Measurements from ENCODE around the gene DARS1.

DARS1 gene

DNA sequence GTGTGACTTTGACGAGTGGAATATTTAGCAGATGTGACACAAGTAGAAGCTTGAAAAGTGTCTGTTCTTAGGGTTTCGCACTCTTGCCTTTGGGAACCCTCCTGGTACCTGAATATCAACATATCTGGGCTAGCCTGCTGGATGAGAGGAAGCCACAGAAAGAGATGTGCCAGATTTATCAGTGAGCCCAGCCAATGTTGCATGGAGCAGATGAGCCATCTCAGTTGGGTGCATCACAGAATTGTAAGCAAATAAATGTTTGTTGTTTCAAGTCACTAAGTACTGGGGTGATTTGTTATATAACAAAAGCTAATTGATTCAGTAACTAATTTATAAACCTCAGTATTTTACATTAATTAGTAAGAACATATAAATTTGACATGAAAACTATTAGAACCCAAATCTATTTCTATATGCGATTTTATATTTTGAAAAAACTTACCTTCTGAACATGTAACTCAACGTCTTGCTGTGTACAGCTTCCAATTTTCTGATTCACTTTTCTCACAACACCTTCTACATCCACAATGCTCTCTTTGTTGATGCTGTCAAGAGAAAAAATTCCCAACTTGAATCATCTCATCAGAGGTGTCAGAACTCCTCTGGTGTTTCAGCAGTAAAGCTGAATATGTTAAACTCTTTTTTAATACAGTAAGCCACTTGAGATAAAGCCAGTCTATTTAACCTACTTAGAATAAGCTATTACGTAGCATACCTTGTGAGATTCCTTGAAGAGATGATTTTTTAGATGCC, 42.3 kb downstream of the DARS1 start:
- H3K4me3 ChIP-seq (ENCODE audit: low read depth in 1 of 2, low read length in 2 of 2): no peak overlapping the region
- H3K27me3 ChIP-seq (ENCODE audit: low read depth, low read length): no peaks in the 10 kb centered on the region
- H3K27ac ChIP-seq (ENCODE audit: low read length): no peak overlapping the region
- no peaks in the 10 kb centered on the region for H3K9me3 ChIP-seq (ENCODE audit: control insufficient read depth in 1 of 2, low read length in 2 of 2)
- no peaks in the 10 kb centered on the region for H3K4me1 ChIP-seq (ENCODE audit: control insufficient read depth in 1 of 2, insufficient read depth in 2 of 2, low read length in 2 of 2)
- peaks cover 5 to 6% of the 10 kb centered on the region in 2 donors for H3K36me3 ChIP-seq (ENCODE audit: control insufficient read depth in 1 of 2, insufficient read depth in 2 of 2, low read length in 2 of 2)

DNA sequence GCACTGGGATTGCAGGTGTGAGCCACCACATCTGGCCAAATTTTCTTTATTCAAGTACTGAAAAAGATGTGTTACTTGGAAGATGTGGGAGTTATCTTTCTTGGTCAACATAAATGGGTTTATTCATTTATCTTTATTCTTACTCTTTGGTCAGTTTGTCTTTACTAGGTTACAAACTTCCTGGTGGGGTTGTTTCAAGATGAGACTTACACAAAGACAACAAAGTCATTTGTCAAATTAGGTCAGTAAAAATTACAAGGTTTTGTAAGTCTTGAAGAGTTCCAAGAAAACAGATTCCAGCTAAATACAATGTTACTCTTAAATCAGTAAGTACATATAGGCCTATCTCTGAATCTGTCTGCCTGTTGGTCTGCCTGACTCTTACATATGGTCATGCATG, 48.9 kb downstream of the DARS1 start:
- H3K9me3 ChIP-seq (ENCODE audit: control insufficient read depth in 1 of 2, low read length in 2 of 2): no peaks in the 10 kb centered on the region
- no peaks in the 10 kb centered on the region for H3K27me3 ChIP-seq (ENCODE audit: low read depth, low read length)
- H3K36me3 ChIP-seq (ENCODE audit: control insufficient read depth in 1 of 2, insufficient read depth in 2 of 2, low read length in 2 of 2): peaks cover 3 to 9% of the 10 kb centered on the region in 2 donors

GRCh38 chr2:135935914-135936313, 49.5 kb downstream of the DARS1 start:
- Histone ChIP-seq H3K4me3 (ENCODE audit: low read depth in 1 of 2, low read length in 2 of 2) (no peak overlapping the region), H3K27me3 (ENCODE audit: low read depth, low read length) (no peaks in the 10 kb centered on the region), H3K9me3 (ENCODE audit: control insufficient read depth in 1 of 2, low read length in 2 of 2) (no peaks in the 10 kb centered on the region), H3K4me1 (ENCODE audit: control insufficient read depth in 1 of 2, insufficient read depth in 2 of 2, low read length in 2 of 2) (no peaks in the 10 kb centered on the region), H3K27ac (ENCODE audit: low read length) (no peak overlapping the region), H3K36me3 (ENCODE audit: control insufficient read depth in 1 of 2, insufficient read depth in 2 of 2, low read length in 2 of 2) (peaks cover 6 to 12% of the 10 kb centered on the region in 2 donors)

More for the DNA sequence above, 48.9 kb downstream of the DARS1 start:
- no peak overlapping the region for H3K4me3 ChIP-seq (ENCODE audit: low read depth in 1 of 2, low read length in 2 of 2)
- H3K27ac ChIP-seq (ENCODE audit: low read length): no peak overlapping the region
- no peaks in the 10 kb centered on the region for H3K4me1 ChIP-seq (ENCODE audit: control insufficient read depth in 1 of 2, insufficient read depth in 2 of 2, low read length in 2 of 2)

DNA sequence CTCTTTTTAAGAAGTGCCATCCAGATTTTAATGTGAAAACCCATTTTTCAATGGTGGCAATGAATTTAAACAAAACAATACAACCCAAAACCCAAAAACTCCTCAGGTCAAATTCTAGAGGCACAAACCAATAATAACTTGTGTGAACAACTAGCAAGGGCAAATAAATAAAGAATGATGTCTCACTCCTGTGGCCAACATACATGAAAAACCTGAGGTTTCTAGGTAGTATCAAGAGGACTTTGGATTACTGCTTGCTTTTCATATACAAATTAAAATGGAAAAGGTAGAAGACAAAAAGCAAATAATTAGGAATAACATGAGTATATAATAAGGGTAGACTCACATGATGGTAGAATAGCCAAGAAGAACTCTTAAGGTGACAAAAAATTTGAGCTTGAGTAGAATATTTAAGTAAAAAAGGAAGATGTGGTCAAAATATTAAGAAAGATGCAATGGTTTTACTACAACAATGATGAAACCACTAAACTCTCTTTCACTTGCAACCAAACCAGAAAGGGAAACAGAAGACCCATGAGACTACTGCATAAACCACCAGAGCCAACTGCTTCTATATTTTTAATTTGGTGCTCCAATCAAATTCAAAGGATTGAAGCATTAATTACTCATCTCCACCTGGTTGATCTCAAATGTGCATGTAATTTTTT, 53.5 kb downstream of the DARS1 start:
- Histone ChIP-seq H3K27me3 (ENCODE audit: low read depth, low read length) (no peaks in the 10 kb centered on the region), H3K4me1 (ENCODE audit: control insufficient read depth in 1 of 2, insufficient read depth in 2 of 2, low read length in 2 of 2) (no peaks in the 10 kb centered on the region), H3K27ac (ENCODE audit: low read length) (no peak overlapping the region), H3K4me3 (ENCODE audit: low read depth in 1 of 2, low read length in 2 of 2) (no peak overlapping the region), H3K9me3 (ENCODE audit: control insufficient read depth in 1 of 2, low read length in 2 of 2) (no peaks in the 10 kb centered on the region), H3K36me3 (ENCODE audit: control insufficient read depth in 1 of 2, insufficient read depth in 2 of 2, low read length in 2 of 2) (peaks cover 14 to 34% of the 10 kb centered on the region in 2 donors)

DNA sequence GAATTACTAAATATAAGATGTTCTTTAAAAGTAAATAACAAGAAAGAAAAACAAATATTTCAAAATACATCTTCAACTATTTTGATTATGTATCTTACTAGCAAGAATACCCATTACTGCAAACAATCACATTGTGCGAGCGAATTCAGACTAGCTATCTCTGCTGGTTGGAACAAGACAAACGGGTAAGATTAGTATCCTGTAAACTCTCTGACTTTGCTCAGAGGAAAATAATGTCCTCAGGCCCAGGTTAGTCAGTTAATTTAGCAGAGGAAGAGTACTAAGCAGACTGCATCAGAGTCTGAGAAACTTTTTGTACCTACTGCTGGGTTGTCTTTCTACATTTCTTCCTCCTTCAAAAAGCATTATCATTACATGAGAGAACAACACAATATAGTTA, 58.8 kb downstream of the DARS1 start:
- Histone ChIP-seq H3K4me3 (ENCODE audit: low read depth in 1 of 2, low read length in 2 of 2) (no peak overlapping the region), H3K9me3 (ENCODE audit: control insufficient read depth in 1 of 2, low read length in 2 of 2) (no peaks in the 10 kb centered on the region), H3K36me3 (ENCODE audit: control insufficient read depth in 1 of 2, insufficient read depth in 2 of 2, low read length in 2 of 2) (peaks cover 18 to 35% of the 10 kb centered on the region in 2 donors), H3K27ac (ENCODE audit: low read length) (no peak overlapping the region), H3K27me3 (ENCODE audit: low read depth, low read length) (no peaks in the 10 kb centered on the region), H3K4me1 (ENCODE audit: control insufficient read depth in 1 of 2, insufficient read depth in 2 of 2, low read length in 2 of 2) (no peaks in the 10 kb centered on the region)

DNA sequence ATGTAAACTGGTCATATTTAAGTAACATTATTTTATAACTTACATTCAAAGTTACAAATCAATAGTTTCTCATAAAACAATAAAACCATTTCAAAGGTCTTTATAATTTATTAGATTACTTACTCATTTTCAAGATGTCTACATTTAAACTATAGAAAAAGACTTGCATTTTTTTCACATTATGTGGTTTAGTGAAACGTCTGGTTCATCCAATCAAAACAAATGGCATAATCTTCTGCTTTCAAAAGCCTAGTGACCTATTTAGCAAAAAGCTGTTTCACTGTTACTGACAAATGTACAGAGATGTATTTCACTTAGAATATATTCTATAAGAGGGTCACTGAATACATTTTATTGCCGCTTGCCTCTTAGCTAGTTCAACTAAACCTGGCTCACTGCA, 59.9 kb downstream of the DARS1 start:
- H3K9me3 ChIP-seq (ENCODE audit: control insufficient read depth in 1 of 2, low read length in 2 of 2): no peaks in the 10 kb centered on the region
- H3K27ac ChIP-seq (ENCODE audit: low read length): no peak overlapping the region
- H3K36me3 ChIP-seq (ENCODE audit: control insufficient read depth in 1 of 2, insufficient read depth in 2 of 2, low read length in 2 of 2): peaks cover 13 to 27% of the 10 kb centered on the region in 2 donors
- H3K4me3 ChIP-seq (ENCODE audit: low read depth in 1 of 2, low read length in 2 of 2): no peak overlapping the region
- H3K27me3 ChIP-seq (ENCODE audit: low read depth, low read length): no peaks in the 10 kb centered on the region
- H3K4me1 ChIP-seq (ENCODE audit: control insufficient read depth in 1 of 2, insufficient read depth in 2 of 2, low read length in 2 of 2): no peaks in the 10 kb centered on the region

DNA sequence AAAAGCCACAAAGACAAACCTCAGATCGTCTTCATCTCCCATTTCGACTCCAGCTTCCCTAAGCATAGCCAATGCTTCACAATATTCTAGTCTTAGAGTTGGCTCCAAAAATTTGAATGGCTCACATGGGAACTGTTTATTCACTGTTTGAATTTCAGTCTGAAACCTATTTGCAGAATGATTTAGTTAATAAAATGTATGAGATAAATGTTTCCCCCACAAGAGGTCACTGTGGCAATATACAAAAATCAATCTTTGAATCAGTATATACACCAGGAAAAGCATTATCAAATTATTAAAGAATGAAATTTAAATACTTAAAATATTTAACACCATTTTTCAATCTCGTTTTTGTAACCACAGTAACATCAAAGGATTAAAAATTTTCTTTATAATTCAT, 69.2 kb downstream of the DARS1 start:
- H3K9me3 ChIP-seq (ENCODE audit: control insufficient read depth in 1 of 2, low read length in 2 of 2): no peaks in the 10 kb centered on the region
- no peaks in the 10 kb centered on the region for H3K4me1 ChIP-seq (ENCODE audit: control insufficient read depth in 1 of 2, insufficient read depth in 2 of 2, low read length in 2 of 2)
- H3K27me3 ChIP-seq (ENCODE audit: low read depth, low read length): no peaks in the 10 kb centered on the region
- no peak overlapping the region for H3K27ac ChIP-seq (ENCODE audit: low read length)
- no peak overlapping the region for H3K4me3 ChIP-seq (ENCODE audit: low read depth in 1 of 2, low read length in 2 of 2)
- peaks cover 9 to 12% of the 10 kb centered on the region in 2 donors for H3K36me3 ChIP-seq (ENCODE audit: control insufficient read depth in 1 of 2, insufficient read depth in 2 of 2, low read length in 2 of 2)

GRCh38 chr2:135914485-135914884, 70.9 kb downstream of the DARS1 start:
- no peak overlapping the region for H3K27ac ChIP-seq (ENCODE audit: low read length)
- peaks cover 18 to 21% of the 10 kb centered on the region in 2 donors for H3K36me3 ChIP-seq (ENCODE audit: control insufficient read depth in 1 of 2, insufficient read depth in 2 of 2, low read length in 2 of 2)
- H3K9me3 ChIP-seq (ENCODE audit: control insufficient read depth in 1 of 2, low read length in 2 of 2): no peaks in the 10 kb centered on the region
- no peaks in the 10 kb centered on the region for H3K4me1 ChIP-seq (ENCODE audit: control insufficient read depth in 1 of 2, insufficient read depth in 2 of 2, low read length in 2 of 2)
- no peak overlapping the region for H3K4me3 ChIP-seq (ENCODE audit: low read depth in 1 of 2, low read length in 2 of 2)
- no peaks in the 10 kb centered on the region for H3K27me3 ChIP-seq (ENCODE audit: low read depth, low read length)

DNA sequence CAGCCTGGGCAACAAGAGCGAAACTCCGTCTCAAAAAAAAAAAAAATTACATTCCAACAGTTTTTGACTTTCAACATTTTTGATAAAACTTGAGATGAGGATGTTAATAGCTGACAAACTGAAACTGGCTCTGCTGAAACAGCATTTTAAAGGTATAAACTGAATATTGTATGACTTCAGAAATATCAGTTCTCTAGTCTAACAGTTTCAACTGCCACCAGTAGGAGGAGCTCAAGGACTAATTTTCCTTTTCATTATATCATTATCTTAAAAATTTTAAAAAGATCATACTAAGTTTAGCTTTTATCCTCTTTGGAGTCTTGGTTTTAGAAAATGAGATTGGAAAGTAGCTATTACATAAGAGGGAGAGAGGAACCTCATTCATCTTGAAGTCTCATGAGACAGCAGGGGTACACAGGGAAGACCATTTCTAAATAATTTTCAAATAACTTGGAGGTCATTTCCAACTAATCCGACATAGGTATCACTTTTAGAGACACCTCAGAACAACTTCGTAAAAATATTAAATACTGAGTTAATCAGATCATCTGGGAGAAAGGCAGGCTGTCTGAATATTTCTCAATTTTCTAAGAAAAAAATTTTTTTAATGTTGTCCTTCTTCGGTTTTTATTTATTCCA, 71.6 kb downstream of the DARS1 start:
- no peaks in the 10 kb centered on the region for H3K9me3 ChIP-seq (ENCODE audit: control insufficient read depth in 1 of 2, low read length in 2 of 2)
- H3K27ac ChIP-seq (ENCODE audit: low read length): no peak overlapping the region
- H3K36me3 ChIP-seq (ENCODE audit: control insufficient read depth in 1 of 2, insufficient read depth in 2 of 2, low read length in 2 of 2): peaks cover 19 to 26% of the 10 kb centered on the region in 2 donors
- H3K4me3 ChIP-seq (ENCODE audit: low read depth in 1 of 2, low read length in 2 of 2): no peak overlapping the region
- H3K27me3 ChIP-seq (ENCODE audit: low read depth, low read length): no peaks in the 10 kb centered on the region
- H3K4me1 ChIP-seq (ENCODE audit: control insufficient read depth in 1 of 2, insufficient read depth in 2 of 2, low read length in 2 of 2): no peaks in the 10 kb centered on the region

- H3K36me3 ChIP-seq (ENCODE audit: control insufficient read depth in 1 of 2, insufficient read depth in 2 of 2, low read length in 2 of 2): peaks cover 33 to 48% of the 10 kb centered on the region in 2 donors
- no peak overlapping the region for H3K4me3 ChIP-seq (ENCODE audit: low read depth in 1 of 2, low read length in 2 of 2)
- no peaks in the 10 kb centered on the region for H3K4me1 ChIP-seq (ENCODE audit: control insufficient read depth in 1 of 2, insufficient read depth in 2 of 2, low read length in 2 of 2)
Observed at GRCh38 chr2:135909976-135910375, 75.5 kb downstream of the DARS1 start.

GRCh38 chr2:135905679-135906078, 79.7 kb downstream of the DARS1 start:
- H3K4me3 ChIP-seq (ENCODE audit: low read depth in 1 of 2, low read length in 2 of 2): no peak overlapping the region
- H3K36me3 ChIP-seq (ENCODE audit: control insufficient read depth in 1 of 2, insufficient read depth in 2 of 2, low read length in 2 of 2): peaks cover 26 to 38% of the 10 kb centered on the region in 2 donors
- no peak overlapping the region for H3K27ac ChIP-seq (ENCODE audit: low read length)
- no peaks in the 10 kb centered on the region for H3K27me3 ChIP-seq (ENCODE audit: low read depth, low read length)
- H3K9me3 ChIP-seq (ENCODE audit: control insufficient read depth in 1 of 2, low read length in 2 of 2): no peaks in the 10 kb centered on the region
- H3K4me1 ChIP-seq (ENCODE audit: control insufficient read depth in 1 of 2, insufficient read depth in 2 of 2, low read length in 2 of 2): no peaks in the 10 kb centered on the region

More at GRCh38 chr2:135909976-135910375, 75.5 kb downstream of the DARS1 start:
- H3K27me3 ChIP-seq (ENCODE audit: low read depth, low read length): no peaks in the 10 kb centered on the region
- no peak overlapping the region for H3K27ac ChIP-seq (ENCODE audit: low read length)
- H3K9me3 ChIP-seq (ENCODE audit: control insufficient read depth in 1 of 2, low read length in 2 of 2): no peaks in the 10 kb centered on the region

Data from muscle layer of duodenum (tissue), 2 donors.